ENCODE results near the gene RECK. TPM values are rescaled to one million over a fixed set of nuclear protein-coding genes. Genes with fewer than 3 reads are reported as not detected.

Gene RECK
- total RNA-seq, 1 donor from 2014 or later = 5.4 TPM

DNA sequence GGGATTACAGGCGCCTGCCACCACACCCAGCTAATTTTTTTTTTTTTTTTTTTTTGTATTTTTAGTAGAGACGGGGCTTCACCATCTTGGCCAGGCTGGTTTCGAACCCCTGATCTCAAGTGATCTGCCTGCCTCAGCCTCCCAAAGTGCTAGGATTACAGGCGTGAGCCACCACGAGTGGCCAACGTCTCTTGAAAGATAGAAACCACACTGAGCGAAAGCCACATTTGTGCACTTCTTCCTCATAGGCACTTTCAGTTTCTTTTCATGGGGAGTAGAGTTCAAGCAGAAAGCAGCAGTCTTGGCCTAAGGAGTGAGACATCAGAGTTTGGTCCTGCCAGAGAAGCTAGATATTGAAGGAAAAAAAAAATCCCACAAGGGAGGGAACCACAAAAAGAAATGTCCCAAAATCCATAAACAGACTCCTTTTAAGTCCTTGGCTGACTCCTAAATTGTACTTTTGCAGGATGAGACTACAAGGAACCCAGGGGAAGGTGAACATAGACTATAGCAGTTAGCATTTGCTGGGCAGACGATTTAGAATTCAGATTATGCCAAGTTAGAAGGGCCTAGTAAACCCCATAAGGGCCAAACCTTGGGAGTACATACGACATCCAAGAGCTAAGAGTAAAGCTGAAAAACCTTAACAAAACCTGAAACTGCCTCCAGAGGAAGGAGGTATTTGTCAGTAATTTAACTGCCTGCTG lies 55.9 kb downstream of the RECK start:
- Histone ChIP-seq H3K4me1 (peaks cover 20% of the 10 kb centered on the region), H3K9me3 (replicated peaks) (no peaks in the 10 kb centered on the region), H3K36me3 (no peaks in the 10 kb centered on the region), H3K27ac (replicated peaks) (peak overlapping the region; percentile 58), H3K27me3 (ENCODE audit: low read depth) (no peaks in the 10 kb centered on the region), H3K4me3 (no peak overlapping the region)
- TF ChIP-seq, protein P1, sequence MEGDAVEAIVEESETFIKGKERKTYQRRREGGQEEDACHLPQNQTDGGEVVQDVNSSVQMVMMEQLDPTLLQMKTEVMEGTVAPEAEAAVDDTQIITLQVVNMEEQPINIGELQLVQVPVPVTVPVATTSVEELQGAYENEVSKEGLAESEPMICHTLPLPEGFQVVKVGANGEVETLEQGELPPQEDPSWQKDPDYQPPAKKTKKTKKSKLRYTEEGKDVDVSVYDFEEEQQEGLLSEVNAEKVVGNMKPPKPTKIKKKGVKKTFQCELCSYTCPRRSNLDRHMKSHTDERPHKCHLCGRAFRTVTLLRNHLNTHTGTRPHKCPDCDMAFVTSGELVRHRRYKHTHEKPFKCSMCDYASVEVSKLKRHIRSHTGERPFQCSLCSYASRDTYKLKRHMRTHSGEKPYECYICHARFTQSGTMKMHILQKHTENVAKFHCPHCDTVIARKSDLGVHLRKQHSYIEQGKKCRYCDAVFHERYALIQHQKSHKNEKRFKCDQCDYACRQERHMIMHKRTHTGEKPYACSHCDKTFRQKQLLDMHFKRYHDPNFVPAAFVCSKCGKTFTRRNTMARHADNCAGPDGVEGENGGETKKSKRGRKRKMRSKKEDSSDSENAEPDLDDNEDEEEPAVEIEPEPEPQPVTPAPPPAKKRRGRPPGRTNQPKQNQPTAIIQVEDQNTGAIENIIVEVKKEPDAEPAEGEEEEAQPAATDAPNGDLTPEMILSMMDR (IDR thresholded peaks at IDR 0.05; ENCODE audit: borderline replicate concordance) = no peak
- intact Hi-C loops (cut with micrococcal nuclease) = no loop called here
- no peak for DNase-seq

DNA sequence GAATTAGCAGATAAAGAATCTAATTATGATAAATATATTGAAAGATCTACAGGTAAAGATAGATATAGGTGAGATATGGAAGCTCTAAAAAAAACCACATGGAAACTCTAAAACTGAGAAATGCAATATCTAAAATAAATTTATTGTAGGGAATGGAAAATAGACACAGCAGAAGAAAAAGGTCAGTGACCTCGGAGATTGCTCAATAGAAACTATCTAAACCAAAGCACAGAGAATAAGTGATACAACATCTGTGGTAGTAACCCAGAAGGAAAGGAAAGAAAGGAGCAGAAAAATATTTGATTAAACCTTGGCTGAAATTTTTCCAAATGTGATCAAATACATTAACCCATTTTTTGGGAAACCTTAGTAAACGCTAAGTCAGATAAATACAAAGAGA lies 56.7 kb downstream of the RECK start:
- Histone ChIP-seq H3K4me1 (peaks cover 20% of the 10 kb centered on the region), H3K36me3 (no peaks in the 10 kb centered on the region), H3K27ac (replicated peaks) (peak overlapping the region; percentile 34), H3K4me3 (no peak overlapping the region), H3K9me3 (replicated peaks) (no peaks in the 10 kb centered on the region), H3K27me3 (ENCODE audit: low read depth) (no peaks in the 10 kb centered on the region)
- no peak for DNase-seq
- TF ChIP-seq, protein P1 (IDR thresholded peaks at IDR 0.05; ENCODE audit: borderline replicate concordance) = no peak
- intact Hi-C loops (cut with micrococcal nuclease) = no loop called here

DNA sequence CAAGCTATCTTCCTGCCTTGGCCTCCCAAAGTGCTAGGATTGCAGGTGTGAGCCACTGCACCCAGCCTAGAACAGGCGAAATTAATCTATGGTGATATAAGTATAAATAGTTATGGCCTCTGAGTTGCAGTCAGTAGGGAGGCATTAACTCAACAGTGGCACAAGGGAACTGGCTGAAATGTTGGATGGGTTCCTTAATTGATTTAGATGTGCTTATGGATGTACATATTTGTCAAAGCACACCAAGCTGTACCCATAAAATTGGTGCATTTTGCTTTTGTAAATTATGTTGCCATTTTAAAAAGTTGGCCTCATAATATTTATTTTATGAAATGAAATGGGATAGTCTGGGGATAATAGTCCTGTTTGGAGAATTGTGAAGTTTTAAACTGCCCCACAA lies 63.0 kb downstream of the RECK start:
- Histone ChIP-seq H3K36me3 (no peaks in the 10 kb centered on the region), H3K9me3 (replicated peaks) (no peaks in the 10 kb centered on the region), H3K27me3 (ENCODE audit: low read depth) (no peaks in the 10 kb centered on the region), H3K4me1 (no peaks in the 10 kb centered on the region), H3K4me3 (no peak overlapping the region), H3K27ac (replicated peaks) (no peak overlapping the region)
- intact Hi-C loops (cut with micrococcal nuclease) = loop anchor here (5.0 kb wide), 1 partner anchor 63 kb away; no protein-coding TSS in a partner anchor
- TF ChIP-seq, protein P1 (IDR thresholded peaks at IDR 0.05; ENCODE audit: borderline replicate concordance) = no peak
- DNase-seq = no peak

DNA sequence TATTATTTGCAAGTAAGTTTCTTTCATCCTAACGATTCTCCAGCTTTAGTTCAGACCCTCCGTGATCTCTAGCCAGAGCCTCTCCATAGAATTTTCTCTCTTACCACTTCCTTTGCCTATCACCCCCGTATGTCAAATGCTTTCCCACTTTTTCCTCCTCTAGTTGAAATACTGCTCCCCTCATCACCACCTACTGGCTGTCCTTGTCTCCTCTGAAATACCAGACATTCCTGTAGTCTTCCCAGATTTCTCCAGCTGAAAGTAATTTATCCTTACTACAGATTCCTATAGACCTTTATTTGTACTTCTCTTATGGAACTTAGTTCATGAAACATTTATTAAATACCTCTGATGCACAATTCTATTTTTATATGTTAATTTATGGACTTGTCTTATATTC lies 63.8 kb downstream of the RECK start:
- TF ChIP-seq, protein P1 (IDR thresholded peaks at IDR 0.05; ENCODE audit: borderline replicate concordance) = no peak
- H3K36me3 ChIP-seq = no peaks in the 10 kb centered on the region
- H3K9me3 ChIP-seq (replicated peaks) = no peaks in the 10 kb centered on the region
- no peak overlapping the region for H3K4me3 ChIP-seq
- no peaks in the 10 kb centered on the region for H3K4me1 ChIP-seq
- H3K27me3 ChIP-seq (ENCODE audit: low read depth) = no peaks in the 10 kb centered on the region
- H3K27ac ChIP-seq (replicated peaks) = no peak overlapping the region
- intact Hi-C loops (cut with micrococcal nuclease) = loop anchor here (5.0 kb wide), 1 partner anchor 62 kb away; no protein-coding TSS in a partner anchor
- no peak for DNase-seq

DNA sequence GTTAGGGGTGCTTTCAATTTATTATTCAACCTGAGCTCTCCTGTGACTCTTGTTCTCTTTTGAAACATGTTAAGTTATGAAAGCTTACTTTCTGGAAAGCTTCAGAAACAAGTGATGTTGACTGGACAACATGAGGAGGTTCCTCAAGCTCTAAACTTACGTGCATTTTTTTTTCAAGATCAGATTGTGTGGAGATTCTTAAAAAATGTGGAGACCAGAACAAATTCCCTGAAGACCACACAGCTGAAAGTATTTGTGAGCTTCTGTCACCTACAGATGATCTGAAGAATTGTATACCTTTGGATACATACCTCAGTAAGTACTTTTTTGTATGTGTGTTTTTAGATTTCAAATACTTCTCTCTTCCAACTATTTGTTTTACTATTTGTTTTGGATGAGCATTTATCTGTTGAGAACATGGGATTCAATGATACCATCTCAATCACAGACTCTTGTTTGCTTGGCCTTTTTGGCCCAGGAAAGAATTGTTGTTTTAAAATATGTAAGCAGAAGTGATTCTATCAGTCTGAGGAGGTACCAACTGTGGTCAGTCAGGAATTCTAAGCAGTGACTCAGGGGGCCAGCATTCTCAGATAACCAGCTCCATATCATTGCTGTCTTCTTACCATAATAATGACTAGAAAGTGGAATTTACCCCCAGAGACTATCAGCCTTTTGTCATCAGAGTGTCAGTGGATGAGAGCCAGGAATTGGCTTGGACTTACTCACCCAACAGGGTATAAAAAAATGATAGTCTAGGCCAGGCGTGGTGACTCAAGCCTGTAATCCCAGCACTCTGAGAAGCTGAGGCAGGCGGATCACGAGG lies 65.4 kb downstream of the RECK start:
- intact Hi-C loops (cut with micrococcal nuclease) = loop anchor here (5.0 kb wide), 1 partner anchor 60 kb away; no protein-coding TSS in a partner anchor

More for the DNA sequence above, 65.4 kb downstream of the RECK start:
- TF ChIP-seq, protein P1 (IDR thresholded peaks at IDR 0.05; ENCODE audit: borderline replicate concordance) = no peak
- Histone ChIP-seq H3K4me1 (no peaks in the 10 kb centered on the region), H3K27ac (replicated peaks) (no peak overlapping the region), H3K36me3 (no peaks in the 10 kb centered on the region), H3K4me3 (no peak overlapping the region), H3K9me3 (replicated peaks) (no peaks in the 10 kb centered on the region), H3K27me3 (ENCODE audit: low read depth) (no peaks in the 10 kb centered on the region)
- DNase-seq = no peak
